Sciatic nerve (tissue), 2 donors: ENCODE results near the gene PUS10. TPM values are rescaled to one million over a fixed set of nuclear protein-coding genes. Genes with fewer than 3 reads are reported as not detected.
A peak's percentile ranks its signal among the peaks of the same experiment; 100 is the strongest.
"Not testable (repeated sequence)": the region's sequence is repeated elsewhere in the genome, so short reads cannot be mapped to it uniquely, and the experiment has no call there.

Experiments
- ATAC-seq: fragments of 200-7000 bp; cut with Tn5 transposase; one replicate; pipeline ENCODE4 v1.9.1; 2020; ENCODE audit warnings: mild to moderate bottlenecking, moderate library complexity
- DNase-seq: peaks from one replicate; pipeline ENCODE4 v3.0.0-alpha.2; 2020; ENCODE audit warnings: low spot score
- intact Hi-C: fragments of 100-400 bp; cut with DNase I; formaldehyde crosslinking; loops from one replicate; pipeline ENCODE4 v1.14.2; 2022
- total RNA-seq: library from RNA; stranded (reverse); fragmentation: NEBNext Ultra II Directional; extraction: Animal tissue kit (Norgen Biotek cat#: 25700); gene quantifications from one replicate; pipeline ENCODE4 v1.2.1, GENCODE V29; 2021
- donor health status: DM: no; HTN: no; CAD: no.
- donor health status: DM: no; HTN: no; CAD: no.

The PUS10 gene
- total RNA-seq, 1 donor from 2014 or later: 8.2 TPM

GRCh38 chr2:60948926-60949579 is 69.0 kb downstream of the PUS10 start:
- intact Hi-C loops: no loop called here
- DNase-seq (no peak), ATAC-seq (no peak)

GRCh38 chr2:60948161-60948560 is 69.9 kb downstream of the PUS10 start:
- ATAC-seq (no peak), DNase-seq (no peak)
- intact Hi-C loops: no loop called here

GRCh38 chr2:60947056-60947455 is 71.0 kb downstream of the PUS10 start:
- intact Hi-C loops: no loop called here
- DNase-seq (no peak), ATAC-seq (no peak)

GRCh38 chr2:60945341-60945740 is 72.7 kb downstream of the PUS10 start:
- ATAC-seq (no peak), DNase-seq (no peak)
- intact Hi-C loops: no loop called here

GRCh38 chr2:60939622-60940021 is 78.4 kb downstream of the PUS10 start:
- no peak for DNase-seq

GRCh38 chr2:60938301-60938700 is 79.8 kb downstream of the PUS10 start:
- DNase-seq (no peak), ATAC-seq (no peak)
- intact Hi-C loops: no loop called here

More at GRCh38 chr2:60939622-60940021, 78.4 kb downstream of the PUS10 start:
- no peak for ATAC-seq
- intact Hi-C loops: no loop called here

- intact Hi-C loops: no loop called here
- DNase-seq: no peak
These were observed 81.3 kb downstream of the PUS10 start for GRCh38 chr2:60936757-60937156.

GRCh38 chr2:60934165-60934722 is 83.8 kb downstream of the PUS10 start:
- ATAC-seq: no peak
- intact Hi-C loops: no loop called here
- DNase-seq: no peak

More at GRCh38 chr2:60936757-60937156, 81.3 kb downstream of the PUS10 start:
- ATAC-seq: no peak

GRCh38 chr2:60932954-60933353 is 85.1 kb downstream of the PUS10 start:
- intact Hi-C loops: no loop called here
- ATAC-seq: no peak
- no peak for DNase-seq

- intact Hi-C loops, DNase-seq, ATAC-seq: not testable (repeated sequence)
These were observed 86.0 kb downstream of the PUS10 start for GRCh38 chr2:60932061-60932460.

GRCh38 chr2:60926741-60927552 is 91.1 kb downstream of the PUS10 start:
- ATAC-seq (peak; percentile 76), DNase-seq (no peak)
- intact Hi-C loops: no loop called here

- intact Hi-C loops: no loop called here
- DNase-seq (no peak), ATAC-seq (no peak)
These were observed 91.9 kb downstream of the PUS10 start for GRCh38 chr2:60925994-60926740.

GRCh38 chr2:60907329-60907728 is 110.7 kb downstream of the PUS10 start:
- no peak for ATAC-seq
- DNase-seq: no peak
- intact Hi-C loops: no loop called here

- intact Hi-C loops: no loop called here
- no peak for DNase-seq
- no peak for ATAC-seq
These were observed 111.7 kb downstream of the PUS10 start for GRCh38 chr2:60906395-60906794.

- DNase-seq, intact Hi-C loops, ATAC-seq: not testable (repeated sequence)
These were observed 112.2 kb downstream of the PUS10 start for GRCh38 chr2:60905867-60906266.

GRCh38 chr2:60901296-60901695 is 116.8 kb downstream of the PUS10 start:
- intact Hi-C loops, DNase-seq, ATAC-seq: not testable (repeated sequence)

- no peak for ATAC-seq
- no peak for DNase-seq
- intact Hi-C loops: no loop called here
These were observed 118.2 kb downstream of the PUS10 start for GRCh38 chr2:60899892-60900249.

GRCh38 chr2:60899230-60899891 is 118.7 kb downstream of the PUS10 start:
- DNase-seq (no peak), ATAC-seq (no peak)
- intact Hi-C loops: no loop called here

GRCh38 chr2:60898567-60898966 is 119.5 kb downstream of the PUS10 start:
- intact Hi-C loops: no loop called here
- ATAC-seq: no peak
- DNase-seq: no peak
